ENCODE data around the gene ARFGEF2. TPM values are rescaled to one million over a fixed set of nuclear protein-coding genes. Genes with fewer than 3 reads are reported as not detected.

ARFGEF2 gene
- total and polyA plus RNA-seq, 2 of the 8 experiments (the other 6 are each of a cell fraction or from before 2014, with no cell fraction given): 8.1 to 21.8 TPM

- no peak overlapping the region for H2BK12ac ChIP-seq (ENCODE audit: low read depth, low read length)
- H3K36me3 ChIP-seq (ENCODE audit: control insufficient read depth in 2 of 4, insufficient read depth in 4 of 4, low read length in 3 of 4): peaks cover 17 to 39% (median 33%) of the 10 kb centered on the region in 4 experiments
- no peak overlapping the region for H2BK15ac ChIP-seq (ENCODE audit: low read length)
- H4K20me1 ChIP-seq (replicated peaks in 1 of 2; ENCODE audit: control insufficient read depth in 1 of 2, insufficient read depth in 2 of 2, low read length in 2 of 2): peaks cover 0 to 1% of the 10 kb centered on the region in 2 experiments
- H2BK20ac ChIP-seq (ENCODE audit: low read length): no peak overlapping the region
- H2AFZ ChIP-seq (ENCODE audit: low read length): no peak overlapping the region
- no peaks in the 10 kb centered on the region for H3K79me1 ChIP-seq (ENCODE audit: low read depth, low read length)
- no peak overlapping the region for H3K9ac ChIP-seq (replicated peaks in 1 of 4; ENCODE audit: extremely low read depth in 1 of 4, low read depth in 3 of 4, low read length in 3 of 4)
- no peak overlapping the region for H4K8ac ChIP-seq (ENCODE audit: extremely low read depth, insufficient read depth, low read length)
- H3K27ac ChIP-seq (ENCODE audit: low read depth, low read length): no peak overlapping the region
- H3K14ac ChIP-seq (ENCODE audit: insufficient read length): no peak overlapping the region
- no peak overlapping the region for H4K5ac ChIP-seq (ENCODE audit: insufficient read length, low read depth, low read length)
- ChIA-PET POLR2A (ENCODE audit: partially characterized antibody) (no interaction called here), CTCF (ENCODE audit: partially characterized antibody) (interaction anchor here (1.0 to 1.4 kb wide), 2 partner anchors 8 to 24 kb away, joined by 3 to 4 read pairs; no protein-coding TSS in a partner anchor)
- H3K4me1 ChIP-seq (replicated peaks in 1 of 4; ENCODE audit: control insufficient read depth in 3 of 4, insufficient read depth in 4 of 4, low read length in 3 of 4): no peaks in the 10 kb centered on the region
- no peak overlapping the region for H3K56ac ChIP-seq (replicated peaks; ENCODE audit: insufficient read length, low read depth, low read length)
- H3K4me3 ChIP-seq (ENCODE audit: extremely low read depth in 1 of 4, insufficient read depth in 2 of 4, low read depth in 3 of 4, low read length in 4 of 4): no peak overlapping the region
- no peaks in the 10 kb centered on the region for H3K9me3 ChIP-seq (ENCODE audit: insufficient read depth in 2 of 2, low read depth in 1 of 2, low read length in 1 of 2)
- no peak overlapping the region for H3K4ac ChIP-seq (replicated peaks; ENCODE audit: insufficient read length, low read depth, low read length)
- DNase-seq (ENCODE audit: low read depth in 1 of 2, low spot score in 2 of 2) (no peak), FAIRE-seq (no peak)
- H3K27me3 ChIP-seq (replicated peaks in 1 of 4; ENCODE audit: control insufficient read depth in 3 of 4, extremely low read depth in 1 of 4, insufficient read depth in 3 of 4, low read length in 3 of 4): no peaks in the 10 kb centered on the region
- no peak overlapping the region for H3K23ac ChIP-seq (ENCODE audit: insufficient read length)
- H3K18ac ChIP-seq (ENCODE audit: extremely low read depth, low read length): no peak overlapping the region
- H4K91ac ChIP-seq (replicated peaks; ENCODE audit: insufficient read length, low read length): no peak overlapping the region
- no peak overlapping the region for H2BK120ac ChIP-seq (replicated peaks; ENCODE audit: low read depth, low read length)
- H2AK5ac ChIP-seq (ENCODE audit: low read depth, low read length): no peak overlapping the region
- H3K4me2 ChIP-seq (ENCODE audit: insufficient read depth in 1 of 2, low read depth in 2 of 2, low read length in 2 of 2): no peak overlapping the region
- no peaks in the 10 kb centered on the region for H3K79me2 ChIP-seq (ENCODE audit: control insufficient read depth in 1 of 2, insufficient read depth in 2 of 2, low read length in 2 of 2)
- 0% methylated on average over 2 of the region's 2 CpGs; no CpG with 5 or more reads in 1 of the 2 experiments for WGBS, 2 experiments (ENCODE audit: extremely low coverage in 1 of 2, insufficient coverage in 1 of 2, insufficient read length in 1 of 2, insufficient replicate concordance in 2 of 2, low coverage in 1 of 2, low lambda C conversion rate in 2 of 2, missing lambda C conversion rate in 1 of 2)
- H3K23me2 ChIP-seq (ENCODE audit: low read depth, low read length): no peaks in the 10 kb centered on the region
- H2BK5ac ChIP-seq (ENCODE audit: low read depth, low read length): no peak overlapping the region
Measured at GRCh38 chr20:48957053-48957481, 35.6 kb downstream of the ARFGEF2 start.

Data from H1 (cell line).